Measurements from ENCODE around the gene C1D. TPM values are rescaled to one million over a fixed set of nuclear protein-coding genes. Genes with fewer than 3 reads are reported as not detected.
"Not testable (repeated sequence)": the region's sequence is repeated elsewhere in the genome, so short reads cannot be mapped to it uniquely, and the experiment has no call there.

C1D gene
- total and polyA plus RNA-seq, 11 donors, result 7.9 to 40.4 (median 16.9) TPM

DNA sequence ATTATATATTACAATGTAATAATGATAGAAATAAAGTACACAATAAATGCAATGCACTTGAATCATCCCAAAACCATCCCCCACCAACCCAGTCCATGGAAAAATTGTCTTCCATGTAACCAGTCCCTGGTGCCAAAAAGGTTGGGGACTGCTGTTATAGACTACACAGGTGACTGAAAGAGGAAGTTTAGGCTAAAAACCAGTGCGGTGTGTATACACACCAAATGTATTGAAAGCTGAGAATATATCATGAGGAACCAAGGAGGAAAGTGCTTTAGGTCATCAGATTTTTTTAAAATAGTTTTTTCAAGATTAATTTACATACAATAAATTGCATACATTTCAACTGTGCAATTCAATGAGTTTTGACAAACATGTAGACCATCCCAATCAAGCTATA, 20.5 kb upstream of the C1D start:
- no peaks in the 10 kb centered on the region for H3K36me3 ChIP-seq
- H3K27me3 ChIP-seq, result no peaks in the 10 kb centered on the region
- ATAC-seq (no peak), DNase-seq (no peak)
- 84 to 100% (median 91%) methylated on average over 1 of the region's 1 CpG for WGBS, 4 donors
- no peak overlapping the region for H3K4me3 ChIP-seq
- H3K9me3 ChIP-seq, result no peaks in the 10 kb centered on the region
- TF ChIP-seq, protein P1, sequence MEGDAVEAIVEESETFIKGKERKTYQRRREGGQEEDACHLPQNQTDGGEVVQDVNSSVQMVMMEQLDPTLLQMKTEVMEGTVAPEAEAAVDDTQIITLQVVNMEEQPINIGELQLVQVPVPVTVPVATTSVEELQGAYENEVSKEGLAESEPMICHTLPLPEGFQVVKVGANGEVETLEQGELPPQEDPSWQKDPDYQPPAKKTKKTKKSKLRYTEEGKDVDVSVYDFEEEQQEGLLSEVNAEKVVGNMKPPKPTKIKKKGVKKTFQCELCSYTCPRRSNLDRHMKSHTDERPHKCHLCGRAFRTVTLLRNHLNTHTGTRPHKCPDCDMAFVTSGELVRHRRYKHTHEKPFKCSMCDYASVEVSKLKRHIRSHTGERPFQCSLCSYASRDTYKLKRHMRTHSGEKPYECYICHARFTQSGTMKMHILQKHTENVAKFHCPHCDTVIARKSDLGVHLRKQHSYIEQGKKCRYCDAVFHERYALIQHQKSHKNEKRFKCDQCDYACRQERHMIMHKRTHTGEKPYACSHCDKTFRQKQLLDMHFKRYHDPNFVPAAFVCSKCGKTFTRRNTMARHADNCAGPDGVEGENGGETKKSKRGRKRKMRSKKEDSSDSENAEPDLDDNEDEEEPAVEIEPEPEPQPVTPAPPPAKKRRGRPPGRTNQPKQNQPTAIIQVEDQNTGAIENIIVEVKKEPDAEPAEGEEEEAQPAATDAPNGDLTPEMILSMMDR (IDR thresholded peaks at IDR 0.05), result no peak
- no peak for TF ChIP-seq POLR2A (IDR thresholded peaks at IDR 0.05)
- H3K27ac ChIP-seq, result no peak overlapping the region
- intact Hi-C loops (cut with DNase I), result no loop called here
- no peaks in the 10 kb centered on the region for H3K4me1 ChIP-seq

DNA sequence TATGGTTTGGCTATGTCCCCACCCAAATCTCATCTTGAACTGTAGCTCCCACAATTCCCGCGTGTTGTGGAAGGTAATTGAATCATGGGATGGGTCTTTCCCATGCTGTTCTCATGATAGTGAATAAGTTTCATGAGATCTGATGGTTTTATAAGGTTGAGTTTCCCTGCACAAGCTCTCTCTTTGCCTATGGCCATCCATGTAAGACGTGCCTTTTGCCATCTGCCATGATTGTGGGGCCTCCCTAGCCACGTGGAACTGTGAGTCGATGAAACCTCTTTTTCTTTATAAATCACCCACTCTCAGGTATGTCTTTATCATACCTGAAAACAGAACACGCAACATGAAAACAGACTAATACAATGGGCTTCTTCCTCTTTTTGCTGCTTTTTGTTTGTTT, 11.2 kb upstream of the C1D start:
- DNase-seq (no peak), ATAC-seq (no peak)
- Histone ChIP-seq H3K36me3 (no peaks in the 10 kb centered on the region), H3K27ac (no peak overlapping the region), H3K4me3 (no peak overlapping the region), H3K9me3 (no peaks in the 10 kb centered on the region), H3K4me1 (no peaks in the 10 kb centered on the region), H3K27me3 (no peaks in the 10 kb centered on the region)
- WGBS, 4 donors, result 85 to 91% (median 88%) methylated on average over 6 of the region's 6 CpGs
- TF ChIP-seq, protein P1 (IDR thresholded peaks at IDR 0.05), result no peak
- no peak for TF ChIP-seq POLR2A (IDR thresholded peaks at IDR 0.05)
- intact Hi-C loops (cut with DNase I), result no loop called here

DNA sequence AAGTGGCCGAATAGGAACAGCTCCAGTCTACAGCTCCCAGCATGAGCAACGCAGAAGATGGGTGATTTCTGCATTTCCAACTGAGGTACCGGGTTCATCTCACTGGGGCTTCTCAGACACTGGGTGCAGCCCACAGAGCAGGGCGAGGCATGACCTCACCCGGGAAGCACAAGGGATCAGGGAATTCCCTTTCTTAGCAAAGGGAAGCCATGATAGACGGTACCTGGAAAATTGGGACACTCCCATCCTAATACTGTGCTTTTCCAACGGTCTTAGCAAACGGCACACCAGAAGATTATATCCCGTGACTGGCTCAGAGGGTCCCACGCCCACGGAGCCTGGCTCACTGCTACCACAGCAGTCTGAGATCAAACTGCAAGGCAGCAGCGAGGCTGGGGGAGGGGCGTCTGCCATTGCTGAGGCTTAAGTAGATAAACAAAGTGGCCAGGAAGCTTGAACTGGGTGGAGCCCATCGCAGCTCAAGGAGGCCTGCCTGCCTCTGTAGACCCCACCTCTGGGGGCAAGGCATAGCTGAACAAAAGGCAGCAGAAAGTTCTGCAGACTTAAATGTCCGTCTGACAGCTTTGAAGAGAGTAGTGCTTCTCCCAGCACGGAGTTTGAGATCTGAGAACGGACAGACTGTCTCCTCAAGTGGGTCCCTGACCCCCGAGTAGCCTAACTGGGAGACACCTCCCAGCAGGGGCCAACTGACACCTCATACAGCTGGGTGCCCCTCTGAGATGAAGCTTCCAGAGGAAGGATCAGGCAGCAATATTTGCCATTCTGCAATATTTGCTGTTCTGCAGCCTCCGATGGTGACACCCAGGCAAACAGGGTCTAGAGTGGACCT, 1.2 kb upstream of the C1D start:
- 55 to 70% (median 65%) methylated on average over 18 to 19 of the region's 19 CpGs for WGBS, 4 donors
- not testable (repeated sequence) for H3K9me3 ChIP-seq, H3K27me3 ChIP-seq, H3K36me3 ChIP-seq
- Histone ChIP-seq H3K4me3 (peak overlapping the region in 8 of 12 donors; percentile 65 to 86 (median 78)), H3K4me1 (peaks cover 0 to 39% (median 29%) of the 10 kb centered on the region in 12 donors), H3K27ac (peak overlapping the region in 2 of 12 donors; percentile 79 to 87)
- intact Hi-C loops (cut with DNase I), result loop anchor here in 2 of 10 donors (5.0 kb wide), 2 partner anchors 93 to 188 kb away; partner anchors contain the start of genes PNO1 (in 1 of the 2) and PPP3R1 (in 1 of the 2)
- DNase-seq (peak in 3 of 5 donors; percentile 21 to 41 (median 33)), ATAC-seq (peak in 1 of 4 donors; percentile 3)

DNA sequence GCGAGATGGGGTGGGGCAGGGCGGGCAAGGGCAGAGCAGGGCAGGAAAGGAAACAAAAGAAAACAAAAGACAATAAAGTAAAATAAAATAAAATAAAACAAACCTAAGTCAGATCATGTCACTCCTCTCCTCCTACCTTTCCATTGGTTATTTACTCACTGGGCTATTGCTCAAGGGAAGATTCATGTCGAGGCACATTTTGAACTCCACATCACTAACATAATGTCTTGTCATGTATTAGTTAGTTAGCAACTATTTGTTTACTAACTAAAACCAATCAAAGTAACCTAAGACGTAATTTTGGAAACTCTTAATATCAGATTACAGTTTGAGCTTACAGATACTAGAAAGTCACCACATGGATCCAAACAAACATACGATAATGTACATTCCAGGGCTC, 2.2 kb downstream of the C1D start:
- H3K4me3 ChIP-seq, result peak overlapping the region in 1 of 12 donors; percentile 83
- TF ChIP-seq POLR2A (IDR thresholded peaks at IDR 0.05), result no peak
- TF ChIP-seq, protein P1 (IDR thresholded peaks at IDR 0.05), result no peak
- DNase-seq (no peak), ATAC-seq (no peak)
- no peaks in the 10 kb centered on the region for H3K27me3 ChIP-seq
- H3K36me3 ChIP-seq, result no peaks in the 10 kb centered on the region
- H3K27ac ChIP-seq, result no peak overlapping the region
- WGBS, 4 donors, result 85 to 91% (median 87%) methylated on average over 5 of the region's 5 CpGs
- intact Hi-C loops (cut with DNase I), result loop anchor here in 2 of 10 donors (5.0 kb wide), 2 partner anchors 97 to 192 kb away; partner anchors contain the start of genes PNO1 (in 1 of the 2) and PPP3R1 (in 1 of the 2)
- H3K4me1 ChIP-seq, result peaks cover 0 to 52% (median 33%) of the 10 kb centered on the region in 12 donors
- no peaks in the 10 kb centered on the region for H3K9me3 ChIP-seq
